Liver (tissue), 9 donors: Measurements from ENCODE around the gene SGF29. TPM values are rescaled to one million over a fixed set of nuclear protein-coding genes. Genes with fewer than 3 reads are reported as not detected.

Experiments used
- DNase-seq: peaks from one replicate; pipeline ENCODE4 v3.0.0-alpha.2; 2017; ENCODE audit warnings: low spot score
- H3K27ac ChIP-seq, 2 donors: one replicate each; pipeline ENCODE4 v1.7.0; 2013; ENCODE audit warnings: inconsistent platforms in 2 of 2, low read length in 2 of 2, control low read depth in 1 of 2, low read depth in 1 of 2, mild to moderate bottlenecking in 1 of 2
- H3K27me3 ChIP-seq, 4 donors: one replicate each; pipeline versions ENCODE4 v1.6.1 to v1.7.0; 2013; ENCODE audit warnings: low read length in 3 of 4, inconsistent platforms in 1 of 4, mild to moderate bottlenecking in 1 of 4, moderate library complexity in 1 of 4; ENCODE audit not compliant: control insufficient read depth in 4 of 4, insufficient read depth in 4 of 4
- H3K36me3 ChIP-seq, 4 donors: one replicate each; pipeline versions ENCODE4 v1.6.1 to v1.7.0; 2013; ENCODE audit warnings: low read length in 3 of 4, mild to moderate bottlenecking in 3 of 4, low read depth in 1 of 4, moderate library complexity in 1 of 4; ENCODE audit not compliant: control insufficient read depth in 4 of 4, insufficient read depth in 3 of 4
- H3K4me1 ChIP-seq, 4 donors: one replicate each; pipeline versions ENCODE4 v1.6.1 to v1.7.0; 2013; ENCODE audit warnings: low read length in 3 of 4, mild to moderate bottlenecking in 3 of 4, moderate library complexity in 1 of 4; ENCODE audit not compliant: control insufficient read depth in 4 of 4, insufficient read depth in 4 of 4
- H3K4me3 ChIP-seq, 3 donors: one replicate each; pipeline versions ENCODE4 v1.6.1 to v1.7.0; 2013; ENCODE audit warnings: low read length in 3 of 3, control low read depth in 1 of 3, low read depth in 1 of 3, mild to moderate bottlenecking in 1 of 3
- H3K9ac ChIP-seq, 2 donors: one replicate each; pipeline ENCODE4 v1.7.0; 2013; ENCODE audit warnings: low read length in 2 of 2, mild to moderate bottlenecking in 2 of 2, moderate library complexity in 2 of 2, control low read depth in 1 of 2, low read depth in 1 of 2
- H3K9me3 ChIP-seq, 4 donors: one replicate each; pipeline versions ENCODE4 v1.6.1 to v1.7.0; 2013; ENCODE audit warnings: low read length in 3 of 4; ENCODE audit not compliant: control insufficient read depth in 4 of 4
- CTCF ChIP-seq: fragments of 150-350 bp; IDR thresholded peaks from 2 replicates; pipeline ENCODE4 v1.5.1; 2017; ENCODE audit warnings: improper control_type of control experiment, low read depth, low read length; ENCODE audit not compliant: missing input control
- EGR1 ChIP-seq, 2 donors: IDR thresholded peaks; 2 replicates each; pipeline ENCODE4 v1.6.1; 2016 to 2018; ENCODE audit warnings: antibody characterized with exemption in 2 of 2, low read depth in 2 of 2
- FOXA1 ChIP-seq: IDR thresholded peaks from 2 replicates; pipeline ENCODE4 v1.6.1; 2016; ENCODE audit warnings: antibody characterized with exemption
- FOXA2 ChIP-seq: IDR thresholded peaks from 2 replicates; pipeline ENCODE4 v1.6.1; 2016; ENCODE audit warnings: antibody characterized with exemption
- GABPA ChIP-seq, 2 donors: IDR thresholded peaks in 1 of 2; conservative IDR thresholded peaks in 1 of 2; 2 replicates each; pipeline ENCODE4 v1.6.1; 2016; ENCODE audit warnings: antibody characterized with exemption in 2 of 2, mild to moderate bottlenecking in 1 of 2, moderate library complexity in 1 of 2
- HNF4A ChIP-seq, 2 donors: conservative IDR thresholded peaks; 2 replicates each; pipeline ENCODE4 v1.6.1; 2016; ENCODE audit warnings: antibody characterized with exemption in 2 of 2, mild to moderate bottlenecking in 2 of 2
- HNF4G ChIP-seq: IDR thresholded peaks from 2 replicates; pipeline ENCODE4 v1.6.1; 2016; ENCODE audit warnings: antibody characterized with exemption
- JUND ChIP-seq, 2 donors: IDR thresholded peaks; 2 replicates each; pipeline ENCODE4 v1.6.1; 2016; ENCODE audit warnings: antibody characterized with exemption in 2 of 2
- MAX ChIP-seq: IDR thresholded peaks from 2 replicates; pipeline ENCODE4 v1.6.1; 2016; ENCODE audit warnings: antibody characterized with exemption
- NR2F2 ChIP-seq: IDR thresholded peaks from 2 replicates; pipeline ENCODE4 v1.6.1; 2016; ENCODE audit warnings: antibody characterized with exemption
- RAD21 ChIP-seq, 2 donors: IDR thresholded peaks; 2 replicates each; pipeline ENCODE4 v1.6.1; 2016; ENCODE audit warnings: antibody characterized with exemption in 2 of 2, mild to moderate bottlenecking in 2 of 2
- RXRA ChIP-seq, 2 donors: IDR thresholded peaks; 2 replicates each; pipeline ENCODE4 v1.6.1; 2017 to 2018; ENCODE audit warnings: antibody characterized with exemption in 2 of 2, mild to moderate bottlenecking in 1 of 2
- SP1 ChIP-seq: IDR thresholded peaks from 2 replicates; pipeline ENCODE4 v1.6.1; 2018; ENCODE audit warnings: antibody characterized with exemption, mild to moderate bottlenecking
- TAF1 ChIP-seq: conservative IDR thresholded peaks from 2 replicates; pipeline ENCODE4 v1.6.1; 2016; ENCODE audit warnings: antibody characterized with exemption, mild to moderate bottlenecking
- YY1 ChIP-seq: IDR thresholded peaks from 2 replicates; pipeline ENCODE4 v1.6.1; 2016; ENCODE audit warnings: antibody characterized with exemption, mild to moderate bottlenecking
- ZBTB33 ChIP-seq: IDR thresholded peaks from 2 replicates; pipeline ENCODE4 v1.6.1; 2016; ENCODE audit warnings: antibody characterized with exemption
- WGBS: extraction: QIAGEN DNeasy Blood & Tissue Kit; methylation state at CpG from one replicate; pipeline ENCODE4 v1.1.7; 2013; 5-methylcytosine and 5-hydroxymethylcytosine counted together
- polyA plus RNA-seq, 2 donors: library from polyadenylated mRNA; stranded (reverse) in 1 of 2; unstranded in 1 of 2; fragments of 200-250 nt in 1 of 2; fragments of >200 nt in 1 of 2; fragmentation: Nextera tagmentation in 1 of 2; extraction: Ambion mirVana in 1 of 2; gene quantifications; one replicate each; pipeline versions ENCODE4 v1.2.1 to v1.2.3, GENCODE V29; 2013 to 2015
- total RNA-seq, 2 donors: library from RNA; depleted of rRNA; stranded (reverse); fragments of >200 nt; gene quantifications; one replicate each; pipeline ENCODE4 v1.2.3, GENCODE V29; 2014
- TF ChIP-seq, protein P1 (sequence below): IDR thresholded peaks from 2 replicates; pipeline ENCODE4 v1.6.1; 2016; ENCODE audit warnings: antibody characterized with exemption, mild to moderate bottlenecking
- TF ChIP-seq, protein P2 (sequence below): IDR thresholded peaks from 2 replicates; pipeline ENCODE4 v1.6.1; 2016; ENCODE audit warnings: antibody characterized with exemption
- donor health status: healthy.
- donor health status: healthy.
- donor health status: healthy.
- donor health status: healthy.
- donor health status: healthy.

Gene SGF29
- total and polyA plus RNA-seq, 4 donors: 6.5 to 18.1 (median 10.5) TPM

DNA sequence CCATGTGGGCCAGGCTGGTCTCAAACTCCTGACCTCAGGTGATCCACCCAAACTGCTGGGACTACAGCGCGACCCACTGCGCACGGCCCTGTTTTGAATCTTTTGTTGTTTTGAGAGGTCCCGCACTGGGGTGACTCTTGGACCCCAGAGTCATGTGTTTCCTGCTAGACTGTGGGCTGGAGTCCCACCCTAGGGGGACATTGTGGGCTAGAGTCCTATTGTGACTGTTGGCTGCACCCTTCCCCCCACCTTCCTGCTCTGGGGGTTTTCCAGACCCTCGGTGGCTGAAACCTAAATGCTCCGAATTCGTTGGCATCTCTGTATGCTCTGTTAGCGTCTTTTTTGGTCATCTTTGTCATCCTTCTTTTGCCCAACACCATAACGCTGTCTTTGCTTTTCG is 30.9 kb upstream of the SGF29 start (continued):
- TF ChIP-seq JUND (IDR thresholded peaks at IDR 0.05): no peak
- TF ChIP-seq HNF4G: no peak
- no peak for TF ChIP-seq GABPA (IDR thresholded peaks at IDR 0.05 in 1 of 2, conservative IDR thresholded peaks at IDR 0.05 in 1 of 2)
- no peak for TF ChIP-seq HNF4A (conservative IDR thresholded peaks at IDR 0.05)
- no peak for TF ChIP-seq SP1
- no peak for TF ChIP-seq FOXA2

DNA sequence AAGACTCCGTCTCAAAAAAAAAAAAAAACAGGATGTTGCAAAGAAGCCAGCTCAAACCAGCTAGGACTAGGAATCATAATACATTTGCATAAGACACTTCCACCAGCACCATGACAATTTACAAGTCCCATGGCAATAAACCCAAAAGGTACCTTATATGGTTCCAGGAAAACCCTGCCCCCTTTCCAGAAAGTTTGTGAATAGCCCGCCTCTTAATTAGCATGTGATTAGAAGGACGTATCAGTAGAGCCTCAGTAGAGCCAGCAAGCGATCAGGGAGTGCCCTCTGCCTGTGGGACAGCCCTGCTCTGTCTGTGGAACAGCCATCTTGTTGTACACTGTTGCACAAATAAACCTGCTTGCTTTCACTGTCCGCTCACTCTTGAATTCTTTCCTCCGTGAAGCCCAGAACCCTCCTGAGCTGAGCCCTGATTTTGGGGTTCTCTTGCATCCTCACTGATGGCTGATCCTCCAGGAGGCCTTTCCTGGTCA is 29.0 kb upstream of the SGF29 start:
- H3K27me3 ChIP-seq: no peaks in the 10 kb centered on the region
- peaks cover 0 to 3% (median 0%) of the 10 kb centered on the region in 4 donors for H3K36me3 ChIP-seq
- TF ChIP-seq FOXA2 (peak; percentile 32), HNF4A (conservative IDR thresholded peaks at IDR 0.05) (peak in 1 of 2 donors; percentile 39), YY1 (peak; percentile 98), NR2F2 (no peak), MAX (peak; percentile 26), JUND (IDR thresholded peaks at IDR 0.05) (peak in 1 of 2 donors; percentile 39), SP1 (peak; percentile 74), HNF4G (no peak), RAD21 (IDR thresholded peaks at IDR 0.05) (peak; percentile 59 to 63), FOXA1 (no peak), CTCF (peak; percentile 4), TAF1 (peak; percentile 98), ZBTB33 (peak; percentile 69), GABPA (IDR thresholded peaks at IDR 0.05 in 1 of 2, conservative IDR thresholded peaks at IDR 0.05 in 1 of 2) (no peak), RXRA (IDR thresholded peaks at IDR 0.05) (peak; percentile 47 to 70), EGR1 (IDR thresholded peaks at IDR 0.05; ENCODE audit: low read depth in 2 of 2) (no peak)
- TF ChIP-seq, protein P1, sequence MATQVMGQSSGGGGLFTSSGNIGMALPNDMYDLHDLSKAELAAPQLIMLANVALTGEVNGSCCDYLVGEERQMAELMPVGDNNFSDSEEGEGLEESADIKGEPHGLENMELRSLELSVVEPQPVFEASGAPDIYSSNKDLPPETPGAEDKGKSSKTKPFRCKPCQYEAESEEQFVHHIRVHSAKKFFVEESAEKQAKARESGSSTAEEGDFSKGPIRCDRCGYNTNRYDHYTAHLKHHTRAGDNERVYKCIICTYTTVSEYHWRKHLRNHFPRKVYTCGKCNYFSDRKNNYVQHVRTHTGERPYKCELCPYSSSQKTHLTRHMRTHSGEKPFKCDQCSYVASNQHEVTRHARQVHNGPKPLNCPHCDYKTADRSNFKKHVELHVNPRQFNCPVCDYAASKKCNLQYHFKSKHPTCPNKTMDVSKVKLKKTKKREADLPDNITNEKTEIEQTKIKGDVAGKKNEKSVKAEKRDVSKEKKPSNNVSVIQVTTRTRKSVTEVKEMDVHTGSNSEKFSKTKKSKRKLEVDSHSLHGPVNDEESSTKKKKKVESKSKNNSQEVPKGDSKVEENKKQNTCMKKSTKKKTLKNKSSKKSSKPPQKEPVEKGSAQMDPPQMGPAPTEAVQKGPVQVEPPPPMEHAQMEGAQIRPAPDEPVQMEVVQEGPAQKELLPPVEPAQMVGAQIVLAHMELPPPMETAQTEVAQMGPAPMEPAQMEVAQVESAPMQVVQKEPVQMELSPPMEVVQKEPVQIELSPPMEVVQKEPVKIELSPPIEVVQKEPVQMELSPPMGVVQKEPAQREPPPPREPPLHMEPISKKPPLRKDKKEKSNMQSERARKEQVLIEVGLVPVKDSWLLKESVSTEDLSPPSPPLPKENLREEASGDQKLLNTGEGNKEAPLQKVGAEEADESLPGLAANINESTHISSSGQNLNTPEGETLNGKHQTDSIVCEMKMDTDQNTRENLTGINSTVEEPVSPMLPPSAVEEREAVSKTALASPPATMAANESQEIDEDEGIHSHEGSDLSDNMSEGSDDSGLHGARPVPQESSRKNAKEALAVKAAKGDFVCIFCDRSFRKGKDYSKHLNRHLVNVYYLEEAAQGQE: peak; percentile 95
- TF ChIP-seq, protein P2, sequence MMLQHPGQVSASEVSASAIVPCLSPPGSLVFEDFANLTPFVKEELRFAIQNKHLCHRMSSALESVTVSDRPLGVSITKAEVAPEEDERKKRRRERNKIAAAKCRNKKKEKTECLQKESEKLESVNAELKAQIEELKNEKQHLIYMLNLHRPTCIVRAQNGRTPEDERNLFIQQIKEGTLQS: peak; percentile 38
- peak overlapping the region; percentile 87 to 95 for H3K27ac ChIP-seq
- no peaks in the 10 kb centered on the region for H3K9me3 ChIP-seq
- DNase-seq: no peak
- whole genome bisulfite sequencing: 27% methylated on average over 6 of the region's 6 CpGs
- H3K4me3 ChIP-seq: peak overlapping the region; percentile 51 to 72 (median 60)
- peaks cover 4 to 34% (median 16%) of the 10 kb centered on the region in 4 donors for H3K4me1 ChIP-seq
- H3K9ac ChIP-seq: peak overlapping the region; percentile 92 to 99
